Transverse colon (tissue), 3 donors: ENCODE data around the gene DEPP1.

Experiments used
- POLR2A ChIP-seq: fragments of 450-650 bp; IDR thresholded peaks from one replicate; pipeline ENCODE4 v1.6.1; 2016; ENCODE audit warnings: antibody characterized with exemption, mild to moderate bottlenecking, moderate library complexity
- TF ChIP-seq, protein P1 (sequence below), 5 experiments: fragments of 200-600 bp in 3 of 5; fragments of 450-650 bp in 2 of 5; sonication (generic) in 3 of 5; IDR thresholded peaks; 1 replicate in 2 of 5; 2 replicates in 3 of 5; pipeline ENCODE4 v1.5.1; 2016 to 2017; ENCODE audit warnings: antibody characterized with exemption in 5 of 5, inconsistent platforms in 3 of 5, mild to moderate bottlenecking in 2 of 5, moderate library complexity in 1 of 5

DNA sequence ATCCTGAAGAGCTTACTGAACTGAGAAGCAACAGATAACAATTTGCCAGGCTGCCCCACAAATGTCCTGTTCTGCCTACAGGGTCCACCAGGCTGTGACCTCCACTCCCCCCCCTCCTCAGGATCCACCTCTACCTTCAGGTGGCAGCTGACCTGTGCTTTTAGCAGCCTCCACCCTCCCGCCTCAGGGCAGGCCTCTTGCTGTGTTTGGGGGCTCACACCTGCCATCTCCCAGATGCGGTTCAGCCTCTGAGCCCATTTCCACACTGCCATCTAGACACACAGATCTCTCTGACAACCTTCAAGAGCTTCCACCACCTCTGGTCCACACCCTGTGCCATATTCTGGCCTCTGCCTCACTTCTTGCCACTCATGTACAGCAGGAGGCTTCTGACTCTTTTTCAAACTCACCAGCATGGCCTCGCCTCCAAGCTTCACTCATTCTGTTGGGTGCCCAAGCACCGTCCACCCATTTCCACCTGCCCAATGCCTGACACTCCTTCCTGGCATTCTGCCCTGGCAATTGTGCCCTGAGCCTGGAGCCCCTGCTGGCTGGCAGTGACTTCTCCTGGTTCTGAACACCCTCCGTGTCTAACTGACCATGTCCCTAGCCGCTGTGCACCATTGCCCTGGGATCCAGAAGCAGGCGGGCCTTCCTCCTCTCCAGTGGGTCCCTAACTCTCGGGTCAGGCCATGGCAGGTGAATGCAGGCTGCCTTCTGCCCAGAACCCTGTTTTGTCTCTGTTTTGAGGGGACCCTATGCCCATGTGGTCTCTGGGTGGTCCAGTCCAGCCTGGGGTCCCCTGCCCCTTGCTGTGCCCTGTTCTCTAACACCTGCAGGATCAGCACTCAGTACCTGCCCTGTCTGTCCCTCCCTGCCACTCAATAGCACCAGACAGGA is 49.0 kb downstream of the DEPP1 start:
- TF ChIP-seq, protein P1, sequence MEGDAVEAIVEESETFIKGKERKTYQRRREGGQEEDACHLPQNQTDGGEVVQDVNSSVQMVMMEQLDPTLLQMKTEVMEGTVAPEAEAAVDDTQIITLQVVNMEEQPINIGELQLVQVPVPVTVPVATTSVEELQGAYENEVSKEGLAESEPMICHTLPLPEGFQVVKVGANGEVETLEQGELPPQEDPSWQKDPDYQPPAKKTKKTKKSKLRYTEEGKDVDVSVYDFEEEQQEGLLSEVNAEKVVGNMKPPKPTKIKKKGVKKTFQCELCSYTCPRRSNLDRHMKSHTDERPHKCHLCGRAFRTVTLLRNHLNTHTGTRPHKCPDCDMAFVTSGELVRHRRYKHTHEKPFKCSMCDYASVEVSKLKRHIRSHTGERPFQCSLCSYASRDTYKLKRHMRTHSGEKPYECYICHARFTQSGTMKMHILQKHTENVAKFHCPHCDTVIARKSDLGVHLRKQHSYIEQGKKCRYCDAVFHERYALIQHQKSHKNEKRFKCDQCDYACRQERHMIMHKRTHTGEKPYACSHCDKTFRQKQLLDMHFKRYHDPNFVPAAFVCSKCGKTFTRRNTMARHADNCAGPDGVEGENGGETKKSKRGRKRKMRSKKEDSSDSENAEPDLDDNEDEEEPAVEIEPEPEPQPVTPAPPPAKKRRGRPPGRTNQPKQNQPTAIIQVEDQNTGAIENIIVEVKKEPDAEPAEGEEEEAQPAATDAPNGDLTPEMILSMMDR (IDR thresholded peaks at IDR 0.05) = no peak
- TF ChIP-seq POLR2A = no peak
